ENCODE measurements around the gene NUP160. TPM values are rescaled to one million over a fixed set of nuclear protein-coding genes. Genes with fewer than 3 reads are reported as not detected.

The NUP160 gene
- total RNA-seq, 4 donors from 2014 or later = 36.5 to 53.6 (median 39.7) TPM

DNA sequence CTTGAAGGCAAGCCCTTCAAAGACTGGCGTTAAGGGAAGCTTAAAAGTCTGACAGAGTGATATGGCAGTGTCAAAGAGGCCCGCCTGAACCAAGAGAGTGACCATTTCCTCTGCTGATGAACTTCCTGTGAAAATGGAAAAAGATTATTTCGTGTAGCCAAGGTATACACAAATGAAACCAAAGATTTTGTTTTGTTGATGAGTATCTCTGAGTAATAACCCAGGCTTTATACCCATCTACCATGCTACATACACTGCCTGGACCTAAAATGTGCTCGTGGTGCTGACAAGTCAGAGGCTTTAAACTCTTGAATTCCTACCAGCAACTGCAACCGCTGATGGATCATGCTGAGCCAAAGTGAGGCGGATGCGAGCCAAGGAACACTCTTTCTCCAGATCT, 60.0 kb downstream of the NUP160 start:
- H3K36me3 ChIP-seq = peaks cover 66 to 73% of the 10 kb centered on the region in 2 donors
- no peak for DNase-seq
- no peaks in the 10 kb centered on the region for H3K9me3 ChIP-seq
- no peak overlapping the region for H3K4me3 ChIP-seq (replicated peaks in 1 of 3)
- no peak for TF ChIP-seq POLR2A (IDR thresholded peaks at IDR 0.05)
- TF ChIP-seq, protein P1, sequence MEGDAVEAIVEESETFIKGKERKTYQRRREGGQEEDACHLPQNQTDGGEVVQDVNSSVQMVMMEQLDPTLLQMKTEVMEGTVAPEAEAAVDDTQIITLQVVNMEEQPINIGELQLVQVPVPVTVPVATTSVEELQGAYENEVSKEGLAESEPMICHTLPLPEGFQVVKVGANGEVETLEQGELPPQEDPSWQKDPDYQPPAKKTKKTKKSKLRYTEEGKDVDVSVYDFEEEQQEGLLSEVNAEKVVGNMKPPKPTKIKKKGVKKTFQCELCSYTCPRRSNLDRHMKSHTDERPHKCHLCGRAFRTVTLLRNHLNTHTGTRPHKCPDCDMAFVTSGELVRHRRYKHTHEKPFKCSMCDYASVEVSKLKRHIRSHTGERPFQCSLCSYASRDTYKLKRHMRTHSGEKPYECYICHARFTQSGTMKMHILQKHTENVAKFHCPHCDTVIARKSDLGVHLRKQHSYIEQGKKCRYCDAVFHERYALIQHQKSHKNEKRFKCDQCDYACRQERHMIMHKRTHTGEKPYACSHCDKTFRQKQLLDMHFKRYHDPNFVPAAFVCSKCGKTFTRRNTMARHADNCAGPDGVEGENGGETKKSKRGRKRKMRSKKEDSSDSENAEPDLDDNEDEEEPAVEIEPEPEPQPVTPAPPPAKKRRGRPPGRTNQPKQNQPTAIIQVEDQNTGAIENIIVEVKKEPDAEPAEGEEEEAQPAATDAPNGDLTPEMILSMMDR (IDR thresholded peaks at IDR 0.05) = no peak
- intact Hi-C loops (cut with DNase I) = no loop called here
- no peaks in the 10 kb centered on the region for H3K27me3 ChIP-seq
- WGBS, 2 donors = 88 to 91% methylated on average over 7 of the region's 7 CpGs
- H3K27ac ChIP-seq = no peak overlapping the region
- H3K4me1 ChIP-seq = no peaks in the 10 kb centered on the region

DNA sequence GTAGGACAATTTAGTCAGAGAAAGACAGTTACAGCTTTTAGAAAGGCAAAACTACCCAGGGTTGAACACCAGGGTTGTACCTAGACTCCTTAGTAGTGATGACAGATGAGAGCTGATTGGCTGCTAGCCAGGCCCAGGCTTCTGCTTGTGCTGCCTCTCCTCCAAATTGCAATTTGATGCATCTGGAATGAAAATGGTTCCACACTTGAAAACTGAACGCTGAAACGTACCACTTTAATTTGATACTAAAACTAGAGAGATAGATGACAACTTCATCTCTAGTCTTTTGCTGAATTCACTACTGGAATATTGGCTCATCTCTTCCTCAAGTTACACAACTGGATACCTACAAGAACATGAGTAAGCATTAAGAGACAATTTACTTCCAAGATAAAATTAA, 61.8 kb downstream of the NUP160 start:
- peak in 1 of 2 donors; percentile 19 for DNase-seq
- no peak overlapping the region for H3K27ac ChIP-seq
- peaks cover 63 to 73% of the 10 kb centered on the region in 2 donors for H3K36me3 ChIP-seq
- H3K4me3 ChIP-seq (replicated peaks in 1 of 3) = no peak overlapping the region
- no peaks in the 10 kb centered on the region for H3K9me3 ChIP-seq
- 79% methylated on average over 2 of the region's 2 CpGs for WGBS, 2 donors
- no peaks in the 10 kb centered on the region for H3K4me1 ChIP-seq
- no peaks in the 10 kb centered on the region for H3K27me3 ChIP-seq
- intact Hi-C loops (cut with DNase I) = no loop called here
- no peak for TF ChIP-seq POLR2A (IDR thresholded peaks at IDR 0.05)
- TF ChIP-seq, protein P1 (IDR thresholded peaks at IDR 0.05) = no peak

GRCh38 chr11:47784785-47785381, 63.3 kb downstream of the NUP160 start:
- H3K4me1 ChIP-seq = no peaks in the 10 kb centered on the region
- no peak overlapping the region for H3K4me3 ChIP-seq (replicated peaks in 1 of 3)
- no peak for DNase-seq
- no peaks in the 10 kb centered on the region for H3K27me3 ChIP-seq
- intact Hi-C loops (cut with DNase I) = no loop called here
- 89 to 90% methylated on average over 4 of the region's 4 CpGs for WGBS, 2 donors
- no peak for TF ChIP-seq POLR2A (IDR thresholded peaks at IDR 0.05)
- TF ChIP-seq, protein P1 (IDR thresholded peaks at IDR 0.05) = no peak
- no peaks in the 10 kb centered on the region for H3K9me3 ChIP-seq
- H3K27ac ChIP-seq = no peak overlapping the region
- H3K36me3 ChIP-seq = peaks cover 68 to 75% of the 10 kb centered on the region in 2 donors

DNA sequence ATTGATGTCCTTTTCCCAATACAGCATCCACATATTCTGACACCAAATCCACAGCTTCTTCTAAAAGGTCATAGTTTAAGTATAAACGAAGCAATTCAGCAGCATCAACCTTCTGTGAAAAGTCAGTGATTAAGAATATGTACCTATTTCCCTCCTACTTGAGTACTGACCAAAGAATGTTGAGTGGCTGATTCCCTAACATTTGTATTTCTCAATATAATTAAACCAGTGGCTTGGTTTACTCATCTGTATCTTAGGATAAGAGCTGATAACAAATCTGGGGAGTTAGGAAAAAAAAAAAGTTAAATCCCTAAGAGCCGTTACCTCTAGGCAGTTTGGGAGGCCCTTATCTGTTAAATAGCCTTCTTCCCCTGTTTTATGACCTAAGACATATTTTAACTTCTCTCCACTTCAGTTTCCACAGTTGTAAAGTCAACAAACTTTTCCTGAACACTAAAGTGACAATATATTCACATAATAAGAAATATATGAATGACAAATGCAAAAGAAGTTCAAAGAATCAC, 65.0 kb downstream of the NUP160 start:
- no peak overlapping the region for H3K4me3 ChIP-seq (replicated peaks in 1 of 3)
- TF ChIP-seq, protein P1 (IDR thresholded peaks at IDR 0.05) = no peak
- no peak for TF ChIP-seq POLR2A (IDR thresholded peaks at IDR 0.05)
- H3K27me3 ChIP-seq = no peaks in the 10 kb centered on the region
- 76 to 83% methylated on average over 2 of the region's 2 CpGs for WGBS, 2 donors
- H3K36me3 ChIP-seq = peaks cover 67 to 85% of the 10 kb centered on the region in 2 donors
- no peak for DNase-seq
- H3K4me1 ChIP-seq = no peaks in the 10 kb centered on the region
- H3K27ac ChIP-seq = no peak overlapping the region
- H3K9me3 ChIP-seq = no peaks in the 10 kb centered on the region
- intact Hi-C loops (cut with DNase I) = no loop called here

- Histone ChIP-seq H3K27me3 (no peaks in the 10 kb centered on the region), H3K4me1 (no peaks in the 10 kb centered on the region), H3K4me3 (replicated peaks in 1 of 3) (no peak overlapping the region), H3K36me3 (peaks cover 48 to 73% of the 10 kb centered on the region in 2 donors), H3K27ac (no peak overlapping the region), H3K9me3 (no peaks in the 10 kb centered on the region)
- no peak for DNase-seq
- TF ChIP-seq, protein P1 (IDR thresholded peaks at IDR 0.05) = no peak
- TF ChIP-seq POLR2A (IDR thresholded peaks at IDR 0.05) = no peak
- WGBS, 2 donors = 94 to 96% methylated on average over 7 of the region's 7 CpGs
- intact Hi-C loops (cut with DNase I) = no loop called here
Observed at GRCh38 chr11:47778878-47779483, 69.2 kb downstream of the NUP160 start.

Measured in thyroid gland (tissue), 4 donors.